Stimulated activated naive CD4-positive, alpha-beta T cell (primary cell): Measurements from ENCODE around the gene CORO1A.
"Not testable (repeated sequence)": the region's sequence is repeated elsewhere in the genome, so short reads cannot be mapped to it uniquely, and the experiment has no call there.

Experiments used
- DNase-seq, 6 experiments: peaks; one replicate each; lab custom pipeline; 2025; lab: John Stamatoyannopoulos, UW

The CORO1A gene

GRCh38 chr16:30170145-30170544, 13.3 kb upstream of the CORO1A start:
- DNase-seq = not testable (repeated sequence)

DNA sequence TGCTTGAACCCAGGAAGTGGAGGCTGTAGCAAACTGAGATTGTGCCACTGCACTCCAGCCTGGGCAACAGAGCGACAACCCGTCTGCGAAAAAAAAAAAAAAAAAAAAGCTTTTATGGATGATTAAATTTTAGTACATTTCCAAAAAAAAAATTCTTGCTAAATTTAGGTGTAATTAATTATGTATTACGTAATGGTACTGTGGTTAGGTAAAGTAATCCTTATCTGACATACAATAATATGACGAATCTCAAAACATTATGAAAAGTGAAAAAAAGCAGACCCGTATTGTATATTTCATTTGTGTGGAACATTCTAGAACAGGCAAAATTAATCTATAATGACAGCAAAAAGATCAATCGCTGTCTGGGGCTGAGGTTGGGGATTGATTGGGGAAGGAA, 10.3 kb upstream of the CORO1A start:
- no peak for DNase-seq

DNA sequence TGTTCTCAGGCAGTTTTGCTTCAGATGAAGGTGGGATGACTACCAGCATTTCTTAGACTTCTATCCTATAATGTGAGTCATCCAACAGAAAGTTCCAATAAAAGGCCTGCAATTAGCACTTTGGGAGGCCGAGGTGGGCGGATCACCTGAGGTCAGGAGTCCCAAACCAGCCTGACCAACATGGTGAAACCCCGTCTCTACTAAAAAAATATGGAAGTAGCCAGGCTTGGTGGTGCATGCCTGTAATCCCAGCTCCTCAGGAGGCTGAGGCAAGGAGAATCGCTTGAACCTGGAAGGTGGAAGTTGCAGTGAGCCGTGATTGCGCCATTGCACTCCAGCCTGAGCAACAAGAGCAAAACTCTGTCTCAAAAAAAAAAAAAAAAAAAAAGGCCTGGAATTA, 6.5 kb upstream of the CORO1A start:
- not testable (repeated sequence) for DNase-seq

GRCh38 chr16:30179195-30179594, 4.2 kb upstream of the CORO1A start:
- DNase-seq = no peak

DNA sequence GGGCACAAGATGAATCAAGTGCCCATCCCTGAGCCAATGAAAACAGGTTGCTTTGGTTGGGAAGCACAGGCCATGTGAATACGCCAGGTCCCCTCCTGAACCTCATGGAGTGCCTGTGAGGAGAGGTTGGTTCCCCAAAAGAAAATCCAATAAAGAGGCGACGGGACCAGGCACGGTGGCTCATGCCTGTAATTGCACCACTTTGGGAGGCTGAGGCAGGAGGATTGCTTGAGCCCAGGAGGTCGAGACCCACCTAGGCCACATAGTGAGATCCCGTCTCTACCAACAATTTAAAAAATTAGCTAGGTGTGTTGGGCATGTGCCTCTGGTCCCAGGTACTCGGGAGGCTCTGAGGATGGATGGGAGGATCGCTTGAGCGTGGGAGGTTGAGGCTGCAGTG, 3.5 kb upstream of the CORO1A start:
- DNase-seq = no peak

DNA sequence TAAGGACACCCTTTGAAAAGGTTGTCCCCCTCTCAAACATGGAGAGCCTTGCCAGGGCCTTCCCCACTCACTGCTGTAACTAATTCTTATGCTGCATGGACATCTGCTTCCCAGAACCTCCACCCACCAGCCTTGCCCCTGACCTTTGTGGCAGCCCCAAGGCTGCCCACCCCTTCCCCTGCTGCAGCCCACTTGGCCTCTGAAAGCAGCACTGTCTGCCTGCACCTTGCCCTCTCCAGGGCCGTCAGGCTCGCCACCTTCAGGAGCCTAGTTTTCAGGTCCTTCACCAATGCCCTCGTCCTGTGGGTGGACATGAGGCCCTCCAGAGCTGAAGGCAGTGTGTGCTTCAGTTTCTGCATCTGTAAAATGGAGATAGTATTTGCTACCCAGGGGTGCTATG, 2.7 kb upstream of the CORO1A start:
- DNase-seq = no peak

GRCh38 chr16:30184096-30184890, 891 bp downstream of the CORO1A start:
- DNase-seq = peak; percentile 56 to 88 (median 78)

- peak in 5 of 6 experiments; percentile 22 to 56 (median 45) for DNase-seq
These were observed 1.7 kb downstream of the CORO1A start for GRCh38 chr16:30184891-30185682.

- DNase-seq = peak; percentile 63 to 88 (median 78)
These were observed 2.5 kb downstream of the CORO1A start for GRCh38 chr16:30185683-30186421.

- DNase-seq = peak in 1 of 6 experiments; percentile 54
These were observed 3.0 kb downstream of the CORO1A start for GRCh38 chr16:30186444-30186781.

GRCh38 chr16:30186782-30187555, 3.6 kb downstream of the CORO1A start:
- peak; percentile 64 to 87 (median 79) for DNase-seq

- DNase-seq = no peak
These were observed 4.1 kb downstream of the CORO1A start for GRCh38 chr16:30187556-30187865.

GRCh38 chr16:30187971-30188561, 4.7 kb downstream of the CORO1A start:
- no peak for DNase-seq

DNA sequence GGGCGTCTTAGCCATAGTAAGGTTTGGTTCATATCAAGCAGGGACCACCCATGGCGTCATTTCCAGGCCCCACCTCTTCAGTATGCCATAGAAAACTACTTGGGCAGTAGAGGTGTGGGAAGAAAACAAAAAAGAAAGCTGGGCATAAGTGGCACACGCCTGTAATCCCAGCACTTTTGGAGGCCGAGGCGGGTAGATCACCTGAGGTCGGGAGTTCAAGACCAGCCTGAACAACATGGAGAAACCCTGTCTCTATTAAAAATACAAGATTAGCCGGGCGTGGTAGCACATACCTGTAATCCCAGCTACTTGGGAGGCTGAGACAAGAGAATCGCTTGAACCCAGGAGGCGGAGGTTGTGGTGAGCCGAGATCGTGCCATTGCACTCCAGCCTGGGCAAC, 7.8 kb downstream of the CORO1A start:
- DNase-seq = not testable (repeated sequence)

GRCh38 chr16:30193098-30193497, 9.7 kb downstream of the CORO1A start:
- not testable (repeated sequence) for DNase-seq

GRCh38 chr16:30193615-30194014, 10.2 kb downstream of the CORO1A start, which contains the start of the genes BOLA2B and SLX1A:
TSS of gene BOLA2B (minus strand) at chr16:30193666. CDS start at chr16:30193595, 71 bp downstream.
TSS of gene SLX1A (plus strand) at chr16:30193875. CDS start at chr16:30194085, 210 bp downstream.
- not testable (repeated sequence) for DNase-seq

DNA sequence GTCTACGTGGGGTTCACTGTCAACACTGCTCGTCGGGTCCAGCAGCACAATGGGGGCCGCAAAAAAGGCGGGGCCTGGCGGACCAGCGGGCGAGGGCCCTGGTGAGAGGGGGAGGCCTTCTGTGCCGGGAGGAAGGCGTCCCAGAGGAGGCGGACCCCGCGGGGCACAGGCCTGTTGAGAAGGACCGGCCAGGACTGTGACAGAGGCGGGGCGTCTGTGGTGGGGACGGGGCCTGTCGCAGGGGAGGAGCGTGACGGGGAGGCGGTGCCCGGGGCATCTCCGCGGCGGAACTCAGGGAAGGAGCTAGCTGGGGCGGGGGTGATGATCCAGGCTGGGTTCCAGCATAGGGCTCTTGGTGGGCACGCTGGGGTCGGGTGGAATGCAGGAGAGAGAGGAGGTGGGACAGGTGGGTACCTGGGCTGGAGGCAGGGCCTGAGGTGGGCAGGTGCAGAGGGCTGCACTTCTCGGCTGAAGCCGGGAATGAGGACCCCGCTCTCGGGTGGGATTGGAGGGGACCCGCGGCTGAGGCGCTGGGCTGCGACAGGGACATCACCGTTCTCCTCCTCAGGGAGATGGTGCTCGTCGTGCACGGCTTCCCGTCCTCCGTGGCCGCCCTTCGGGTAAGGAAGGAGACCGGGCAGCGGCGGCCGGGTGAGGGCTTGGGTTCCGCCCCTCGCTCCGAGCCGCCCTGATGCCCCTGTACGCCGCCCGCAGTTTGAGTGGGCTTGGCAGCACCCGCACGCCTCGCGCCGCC, 10.9 kb downstream of the CORO1A start:
- DNase-seq = not testable (repeated sequence)

GRCh38 chr16:30197001-30197400, 13.6 kb downstream of the CORO1A start:
- not testable (repeated sequence) for DNase-seq

DNA sequence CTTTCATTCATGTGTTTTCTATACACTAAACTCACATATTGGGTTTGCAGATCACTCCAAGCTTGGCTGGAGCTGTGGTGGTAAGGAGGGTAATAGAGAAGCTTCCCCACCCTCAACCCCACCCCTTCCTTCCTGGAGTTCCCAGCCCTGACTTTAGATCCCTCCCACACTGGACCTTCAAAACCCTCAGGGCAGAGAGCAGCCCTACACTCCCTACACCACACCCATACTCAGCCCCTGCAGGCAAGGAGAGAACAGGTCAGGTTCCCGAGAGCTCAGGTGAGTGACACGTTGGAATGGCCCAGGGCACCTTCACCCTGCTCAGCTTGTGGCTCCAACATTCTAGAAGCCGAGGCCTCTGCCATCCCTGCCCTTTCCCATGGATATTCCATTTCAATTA, 15.6 kb downstream of the CORO1A start, which contains the start of gene SULT1A3:
Gene SULT1A3 (plus strand): TSS at position 207 of the 400 bp plus-strand sequence. CDS start 1,474 bp downstream, outside the sequence.
- DNase-seq = not testable (repeated sequence)
